IPS-15b (cell line): ENCODE data around the gene SLC12A8.

Source experiments
- H3K27me3 ChIP-seq: one replicate; pipeline ENCODE4 v1.6.1; 2013; ENCODE audit warnings: low read length; ENCODE audit not compliant: control insufficient read depth, insufficient read depth
- H3K36me3 ChIP-seq: one replicate; pipeline ENCODE4 v1.6.1; 2013; ENCODE audit warnings: low read length; ENCODE audit not compliant: control insufficient read depth, insufficient read depth
- H3K4me1 ChIP-seq: one replicate; pipeline ENCODE4 v1.6.1; 2013; ENCODE audit warnings: mild to moderate bottlenecking, low read length; ENCODE audit not compliant: control insufficient read depth, insufficient read depth
- H3K4me3 ChIP-seq: one replicate; pipeline ENCODE4 v1.5.1; 2013; ENCODE audit warnings: low read depth, low read length
- H3K9ac ChIP-seq: one replicate; pipeline ENCODE4 v1.6.1; 2013; ENCODE audit warnings: low read depth, mild to moderate bottlenecking, low read length
- H3K9me3 ChIP-seq: one replicate; pipeline ENCODE4 v1.6.1; 2013; ENCODE audit warnings: mild to moderate bottlenecking, low read length; ENCODE audit not compliant: control insufficient read depth, insufficient read depth

Gene SLC12A8

DNA sequence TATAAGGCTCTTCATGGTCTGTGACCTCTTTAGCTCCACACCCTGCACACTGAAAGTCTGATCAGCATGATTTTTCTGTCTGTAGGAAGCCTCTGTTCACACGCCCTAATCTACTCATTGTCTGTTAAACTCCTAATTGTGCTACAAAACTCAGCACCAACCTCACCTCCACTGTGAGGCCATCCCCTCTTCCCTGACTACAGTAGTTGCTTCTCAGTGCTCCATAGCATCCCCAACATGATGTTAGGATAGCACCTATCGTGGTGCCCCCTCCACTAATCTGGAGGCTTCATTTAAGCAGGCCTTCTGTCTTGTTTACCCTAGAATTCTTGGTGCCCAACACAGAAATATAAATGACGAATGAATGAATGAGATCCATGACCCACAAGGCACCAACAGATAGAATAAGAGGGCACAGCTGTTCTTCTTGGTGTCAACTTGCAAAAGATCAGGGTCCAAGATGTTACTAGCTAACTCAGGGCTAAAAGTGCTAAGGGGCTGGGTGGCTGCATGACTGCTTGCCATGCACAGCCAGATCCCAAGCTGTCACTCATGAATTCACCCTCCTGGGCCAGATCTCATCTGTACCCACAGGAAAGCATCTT, 101.6 kb downstream of the SLC12A8 start:
- H3K4me1 ChIP-seq = peaks cover 6% of the 10 kb centered on the region
- H3K4me3 ChIP-seq = no peak overlapping the region
- peaks cover 3% of the 10 kb centered on the region for H3K36me3 ChIP-seq
- no peaks in the 10 kb centered on the region for H3K27me3 ChIP-seq
- no peak overlapping the region for H3K9ac ChIP-seq
- no peaks in the 10 kb centered on the region for H3K9me3 ChIP-seq

DNA sequence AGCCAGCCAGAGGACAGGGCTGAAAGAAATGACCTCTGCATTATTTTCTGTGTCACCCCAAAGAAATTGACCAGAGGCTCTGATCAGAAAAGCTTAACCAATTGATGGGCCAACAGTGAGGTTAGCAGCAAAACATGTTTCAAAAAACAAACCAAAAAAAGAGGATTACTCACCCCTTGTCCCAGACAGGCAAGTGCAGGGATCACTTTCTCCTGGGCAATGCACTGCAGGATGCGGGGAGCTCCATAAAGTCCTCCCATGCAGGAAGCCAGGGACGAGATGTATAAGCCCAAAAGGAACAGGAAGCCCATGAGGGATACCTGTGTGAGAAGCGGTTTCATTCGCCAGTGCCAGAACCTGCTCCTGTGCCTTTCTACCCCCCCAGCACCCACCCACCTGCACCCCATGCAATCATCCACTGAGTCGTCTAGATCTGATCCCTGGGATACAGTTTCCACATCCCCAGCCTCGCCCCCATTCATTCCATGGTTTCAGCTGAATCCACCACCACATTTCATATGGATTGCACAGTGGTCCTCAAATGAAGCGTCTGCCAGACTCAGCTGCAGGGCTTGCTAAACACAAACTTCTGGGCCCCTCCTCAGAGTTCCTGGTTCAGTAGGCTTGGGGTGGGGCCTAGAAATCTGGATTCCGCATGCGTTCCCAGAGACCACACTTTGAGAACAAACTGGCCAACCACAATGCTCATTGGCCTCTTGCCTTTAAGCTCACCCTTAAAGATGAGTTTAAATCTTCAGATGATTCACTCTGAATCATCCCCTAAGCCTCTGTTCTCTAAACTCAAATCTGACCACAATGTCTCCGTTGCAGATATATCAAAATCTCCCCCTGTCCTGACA, 102.3 kb downstream of the SLC12A8 start:
- Histone ChIP-seq H3K4me3 (no peak overlapping the region), H3K27me3 (no peaks in the 10 kb centered on the region), H3K36me3 (peaks cover 3% of the 10 kb centered on the region), H3K9ac (no peak overlapping the region), H3K4me1 (peaks cover 3% of the 10 kb centered on the region), H3K9me3 (no peaks in the 10 kb centered on the region)

DNA sequence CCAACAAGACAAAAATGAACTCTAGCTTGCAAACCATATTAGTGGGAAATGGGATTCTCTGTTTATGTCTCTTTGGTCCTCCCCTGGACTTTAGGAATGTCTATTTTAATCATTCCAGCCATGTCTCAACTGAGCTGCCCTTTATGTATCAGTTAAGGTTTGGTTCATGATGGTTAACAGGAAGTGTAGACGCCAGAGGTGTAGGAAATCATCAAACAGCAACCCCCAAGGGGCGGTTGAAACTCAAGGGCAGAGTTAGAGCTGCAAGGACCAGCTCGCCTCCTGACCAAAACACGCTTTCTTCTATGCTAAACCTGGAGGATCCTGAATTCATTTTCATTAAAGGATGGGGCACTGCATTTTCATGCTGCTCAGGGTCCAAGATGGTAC, 103.0 kb downstream of the SLC12A8 start:
- Histone ChIP-seq H3K9me3 (no peaks in the 10 kb centered on the region), H3K36me3 (peaks cover 3% of the 10 kb centered on the region), H3K27me3 (no peaks in the 10 kb centered on the region), H3K9ac (no peak overlapping the region), H3K4me3 (no peak overlapping the region), H3K4me1 (peaks cover 3% of the 10 kb centered on the region)

DNA sequence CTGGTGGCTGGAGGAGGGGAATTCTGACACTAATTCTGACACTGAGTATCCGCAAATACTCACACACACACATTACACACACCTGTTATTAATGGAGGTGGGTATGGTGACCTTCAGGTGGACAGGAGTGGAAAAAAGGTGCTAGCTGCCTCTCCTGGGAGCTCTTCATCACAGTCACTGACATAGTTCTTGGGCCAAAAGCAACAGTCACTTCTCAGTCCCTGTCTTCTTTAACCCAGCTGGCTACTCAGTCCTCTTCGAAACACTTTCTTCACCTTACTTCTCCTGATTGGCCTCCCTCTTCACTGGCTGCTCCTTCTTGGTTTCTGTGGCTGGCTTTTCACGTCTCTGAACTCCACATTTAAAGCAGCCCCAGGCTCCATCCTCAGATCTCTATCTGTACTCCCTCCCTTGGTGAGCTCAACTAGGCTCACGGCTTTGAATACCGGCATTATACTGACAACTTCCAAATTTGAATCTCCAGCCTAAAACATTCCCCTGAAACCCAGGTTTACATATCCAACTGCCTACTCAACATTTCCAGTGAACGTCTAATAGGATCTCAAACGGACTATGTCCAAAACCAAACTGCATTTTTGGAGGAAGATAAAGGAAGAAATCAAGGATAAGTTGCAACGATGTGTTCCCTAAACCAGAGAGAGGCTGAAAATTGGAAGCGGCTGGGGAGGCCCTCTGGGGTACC, 103.6 kb downstream of the SLC12A8 start:
- H3K9ac ChIP-seq = no peak overlapping the region
- peaks cover 3% of the 10 kb centered on the region for H3K36me3 ChIP-seq
- no peaks in the 10 kb centered on the region for H3K9me3 ChIP-seq
- no peaks in the 10 kb centered on the region for H3K27me3 ChIP-seq
- H3K4me1 ChIP-seq = peaks cover 3% of the 10 kb centered on the region
- H3K4me3 ChIP-seq = no peak overlapping the region

DNA sequence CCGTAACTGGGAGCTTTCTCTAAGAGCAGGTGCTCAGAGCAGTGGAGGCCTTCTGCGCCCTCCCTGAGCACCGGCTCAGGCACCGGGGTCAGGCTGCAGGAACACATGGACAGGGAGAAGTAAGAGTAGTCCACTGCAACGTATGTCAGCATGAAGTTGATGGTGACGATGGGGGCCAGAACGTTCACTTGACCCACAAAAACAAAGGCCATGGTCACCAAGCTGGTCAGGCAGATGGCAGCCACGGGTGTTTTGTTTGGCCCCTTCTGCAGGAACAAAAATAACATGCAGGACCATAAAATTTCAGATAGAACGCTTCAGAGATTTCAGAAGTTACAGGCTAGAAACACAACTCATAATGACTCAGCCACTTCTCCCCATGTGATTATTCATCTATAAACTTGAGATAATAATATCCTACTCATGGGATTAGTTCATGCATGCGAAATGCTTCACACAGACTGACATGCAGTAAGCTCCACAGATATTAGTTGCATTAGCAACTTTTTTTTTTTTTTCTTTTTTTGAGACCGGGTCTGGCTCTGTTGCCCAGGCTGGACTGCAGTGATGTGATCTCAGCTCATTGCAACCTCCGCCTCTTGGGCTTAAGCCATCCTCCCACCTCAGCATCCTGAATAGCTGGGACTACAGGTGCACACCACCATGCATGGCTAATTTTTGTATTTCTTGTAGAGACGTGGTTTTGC, 104.5 kb downstream of the SLC12A8 start:
- Histone ChIP-seq H3K4me1 (peaks cover 3% of the 10 kb centered on the region), H3K4me3 (no peak overlapping the region), H3K27me3 (no peaks in the 10 kb centered on the region), H3K9me3 (no peaks in the 10 kb centered on the region), H3K9ac (no peak overlapping the region), H3K36me3 (peaks cover 3% of the 10 kb centered on the region)

DNA sequence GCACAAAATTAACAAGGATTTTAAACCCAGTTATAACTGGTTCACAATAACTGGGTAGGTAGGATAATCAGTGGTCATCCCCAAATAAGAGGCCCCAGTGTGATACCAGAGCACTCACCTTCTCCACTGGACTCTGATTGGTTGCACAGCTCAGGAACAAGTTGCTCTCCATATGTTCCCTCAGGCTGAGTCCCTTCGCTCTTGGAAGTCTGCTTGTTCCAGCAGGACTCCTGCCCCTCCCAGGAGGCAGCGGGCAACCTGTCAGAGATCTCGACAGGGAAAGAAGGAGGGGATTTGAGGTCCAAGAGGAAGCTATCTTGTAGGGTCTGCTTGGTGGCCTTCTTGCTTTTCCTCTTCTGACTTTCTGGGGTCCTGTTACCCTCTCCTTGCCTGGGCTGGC, 105.2 kb downstream of the SLC12A8 start:
- Histone ChIP-seq H3K4me3 (no peak overlapping the region), H3K4me1 (peaks cover 3% of the 10 kb centered on the region)

DNA sequence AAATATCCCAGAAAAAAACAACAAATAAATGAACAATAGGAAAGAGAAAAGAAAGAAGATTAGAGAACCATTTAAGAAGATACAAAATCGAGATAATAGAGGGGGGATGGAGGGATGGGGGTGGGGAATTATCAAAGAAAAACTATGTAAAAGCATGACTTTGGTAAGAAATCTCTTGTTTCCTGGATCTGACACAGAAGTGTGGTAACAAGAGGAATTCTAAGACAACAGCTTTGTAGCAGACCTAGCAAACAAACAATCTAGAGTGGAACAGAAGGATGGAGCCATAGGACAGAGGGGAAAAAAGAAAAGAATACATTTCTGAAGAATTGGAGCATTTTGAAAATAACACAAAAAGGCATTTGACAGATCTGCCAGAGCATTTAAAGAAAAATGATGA, 107.4 kb downstream of the SLC12A8 start:
- H3K27me3 ChIP-seq = no peaks in the 10 kb centered on the region
- peaks cover 3% of the 10 kb centered on the region for H3K36me3 ChIP-seq
- H3K9me3 ChIP-seq = no peaks in the 10 kb centered on the region
- H3K9ac ChIP-seq = no peak overlapping the region
- peaks cover 3% of the 10 kb centered on the region for H3K4me1 ChIP-seq
- no peak overlapping the region for H3K4me3 ChIP-seq

More for the DNA sequence above, 105.2 kb downstream of the SLC12A8 start:
- Histone ChIP-seq H3K36me3 (peaks cover 3% of the 10 kb centered on the region), H3K27me3 (no peaks in the 10 kb centered on the region), H3K9me3 (no peaks in the 10 kb centered on the region), H3K9ac (peak overlapping the region; percentile 16)

DNA sequence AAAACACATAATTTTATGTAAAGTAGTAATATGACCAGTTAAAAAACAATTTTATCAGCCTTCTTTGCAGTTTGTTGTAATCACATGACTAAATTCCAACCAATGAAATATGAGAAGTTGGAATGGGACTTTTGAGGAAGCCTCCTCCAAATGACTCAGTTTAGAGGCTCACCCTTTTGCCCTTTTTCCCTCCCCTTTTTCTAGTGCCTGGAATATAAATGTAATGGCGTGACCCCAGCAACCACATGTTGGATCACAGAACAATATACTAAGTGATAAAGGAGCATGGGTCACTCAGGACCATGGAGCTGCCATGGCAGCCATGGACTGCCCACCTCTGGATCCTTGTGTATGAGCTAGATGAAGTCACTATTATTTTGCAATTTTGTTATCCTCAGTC, 107.9 kb downstream of the SLC12A8 start:
- H3K4me3 ChIP-seq = no peak overlapping the region
- no peak overlapping the region for H3K9ac ChIP-seq

DNA sequence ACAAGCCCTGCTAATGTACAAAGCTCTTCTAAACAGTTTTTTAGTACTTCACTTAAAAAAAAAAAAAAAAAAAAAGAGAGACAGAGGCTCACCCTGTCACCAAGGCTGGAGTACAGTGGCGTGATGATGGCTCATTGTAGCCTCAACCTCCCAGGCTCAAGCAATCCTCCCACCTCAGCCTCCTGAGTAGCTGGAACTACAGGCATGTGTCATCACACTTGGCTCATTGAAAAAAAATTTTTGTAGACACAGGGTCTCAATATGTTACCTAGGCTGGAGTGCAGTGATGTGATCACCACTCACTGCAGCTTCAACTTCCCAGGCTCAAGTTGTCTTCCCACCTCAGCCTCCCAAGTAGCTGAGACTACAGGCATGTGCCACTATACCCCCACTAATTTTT, 109.1 kb downstream of the SLC12A8 start:
- Histone ChIP-seq H3K4me1 (peaks cover 8% of the 10 kb centered on the region), H3K9ac (no peak overlapping the region), H3K27me3 (no peaks in the 10 kb centered on the region), H3K4me3 (no peak overlapping the region), H3K36me3 (peaks cover 3% of the 10 kb centered on the region), H3K9me3 (no peaks in the 10 kb centered on the region)

More for the DNA sequence above, 107.9 kb downstream of the SLC12A8 start:
- Histone ChIP-seq H3K27me3 (no peaks in the 10 kb centered on the region), H3K9me3 (no peaks in the 10 kb centered on the region), H3K36me3 (peaks cover 3% of the 10 kb centered on the region), H3K4me1 (peaks cover 3% of the 10 kb centered on the region)

DNA sequence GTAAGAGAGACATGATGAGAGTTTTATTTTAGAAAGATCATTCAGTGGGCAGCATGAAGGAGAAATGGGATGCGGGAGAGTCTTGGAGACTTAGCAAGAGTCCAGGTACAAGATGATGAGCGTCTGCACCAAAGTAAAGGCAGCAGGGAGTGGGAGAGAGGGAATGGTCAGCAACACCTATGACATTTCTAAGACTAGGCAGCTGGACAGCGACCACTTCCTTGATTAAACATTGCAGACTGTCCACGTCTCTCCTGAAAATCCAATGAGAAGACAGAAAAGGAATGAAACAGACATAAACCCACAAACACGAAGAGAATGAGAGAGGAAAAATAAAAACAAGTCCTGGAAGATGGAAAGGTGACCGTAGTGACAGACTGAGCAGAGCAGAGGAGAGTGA, 110.1 kb downstream of the SLC12A8 start:
- Histone ChIP-seq H3K27me3 (no peaks in the 10 kb centered on the region), H3K9ac (no peak overlapping the region)

DNA sequence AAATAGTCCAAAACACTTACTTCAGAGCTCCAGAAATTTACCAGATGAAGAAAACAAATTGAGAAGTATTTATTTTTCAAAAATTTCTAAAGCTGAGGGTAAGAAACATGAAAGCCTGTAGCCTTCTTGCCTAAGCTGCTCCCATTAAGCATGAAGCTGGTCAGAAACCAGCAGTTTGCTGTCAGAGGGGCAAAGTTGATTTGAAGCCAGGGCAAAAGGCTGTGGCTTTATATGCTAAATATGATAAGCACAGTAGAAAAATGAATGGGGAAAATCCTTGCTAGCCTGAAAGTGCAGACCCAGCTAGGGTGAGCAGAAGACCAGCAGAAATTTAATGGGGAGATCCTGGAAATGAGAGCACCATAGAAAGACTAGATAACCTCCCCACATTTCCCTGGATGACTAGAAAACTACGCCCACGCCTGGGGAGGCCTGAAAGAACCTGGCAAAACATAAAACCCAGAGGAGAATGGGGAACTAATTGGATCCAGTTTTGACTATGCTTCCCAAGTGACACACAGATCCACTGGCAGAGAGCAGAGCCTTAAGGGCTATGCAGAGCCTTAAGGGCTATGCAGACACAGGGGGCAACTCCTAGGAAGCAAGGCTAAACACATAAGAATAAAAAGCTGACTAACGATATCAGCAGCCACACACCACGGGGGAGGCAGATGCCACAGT, 113.8 kb downstream of the SLC12A8 start:
- Histone ChIP-seq H3K9ac (no peak overlapping the region), H3K36me3 (no peaks in the 10 kb centered on the region), H3K4me1 (peaks cover 8% of the 10 kb centered on the region)

More for the DNA sequence above, 110.1 kb downstream of the SLC12A8 start:
- Histone ChIP-seq H3K4me1 (peaks cover 8% of the 10 kb centered on the region), H3K36me3 (no peaks in the 10 kb centered on the region), H3K9me3 (no peaks in the 10 kb centered on the region), H3K4me3 (no peak overlapping the region)

More for the DNA sequence above, 113.8 kb downstream of the SLC12A8 start:
- Histone ChIP-seq H3K27me3 (no peaks in the 10 kb centered on the region), H3K4me3 (no peak overlapping the region), H3K9me3 (no peaks in the 10 kb centered on the region)
